Measurements from ENCODE around the gene CDH23. TPM values are rescaled to one million over a fixed set of nuclear protein-coding genes. Genes with fewer than 3 reads are reported as not detected.

Gene CDH23
- polyA plus RNA-seq, 1 donor from 2014 or later = 6.6 TPM

- Histone ChIP-seq H4K20me1 (ENCODE audit: insufficient read depth) (no peaks in the 10 kb centered on the region), H3K4me2 (ENCODE audit: low read length) (no peak overlapping the region), H2AFZ (ENCODE audit: low read depth, low read length) (no peak overlapping the region), H3K27ac (ENCODE audit: low read length) (no peak overlapping the region), H3F3A (ENCODE audit: insufficient read depth, low read length, poor library complexity, severe bottlenecking) (no peaks in the 10 kb centered on the region), H3K4me3 (ENCODE audit: low read length) (no peak overlapping the region), H3K27me3 (ENCODE audit: insufficient read depth, low read depth, low read length) (no peaks in the 10 kb centered on the region), H3K36me3 (ENCODE audit: insufficient read depth, low read length) (no peaks in the 10 kb centered on the region), H3K9me2 (ENCODE audit: insufficient read depth, low read length) (no peaks in the 10 kb centered on the region), H3K9me3 (ENCODE audit: low read length) (no peaks in the 10 kb centered on the region), H3K79me2 (replicated peaks; ENCODE audit: insufficient read depth, low read length) (no peaks in the 10 kb centered on the region), H3K9ac (ENCODE audit: low read length) (no peak overlapping the region)
- TF ChIP-seq CTCF (IDR thresholded peaks at IDR 0.05; ENCODE audit: poor library complexity, severe bottlenecking) (no peak), RAD21 (conservative IDR thresholded peaks at IDR 0.05) (no peak), REST (IDR thresholded peaks at IDR 0.05; ENCODE audit: borderline replicate concordance) (no peak)
Observed at GRCh38 chr10:71788954-71789353, 392.2 kb downstream of the CDH23 start.

GRCh38 chr10:71789871-71790270 lies 393.2 kb downstream of the CDH23 start:
- H3K27me3 ChIP-seq (ENCODE audit: insufficient read depth, low read depth, low read length) = no peaks in the 10 kb centered on the region

More at GRCh38 chr10:71789871-71790270, 393.2 kb downstream of the CDH23 start:
- Histone ChIP-seq H3F3A (ENCODE audit: insufficient read depth, low read length, poor library complexity, severe bottlenecking) (no peaks in the 10 kb centered on the region), H3K9ac (ENCODE audit: low read length) (no peak overlapping the region), H3K27ac (ENCODE audit: low read length) (no peak overlapping the region), H4K20me1 (ENCODE audit: insufficient read depth) (no peaks in the 10 kb centered on the region), H3K4me3 (ENCODE audit: low read length) (no peak overlapping the region), H3K4me2 (ENCODE audit: low read length) (no peak overlapping the region), H3K79me2 (replicated peaks; ENCODE audit: insufficient read depth, low read length) (no peaks in the 10 kb centered on the region), H3K36me3 (ENCODE audit: insufficient read depth, low read length) (no peaks in the 10 kb centered on the region), H3K9me2 (ENCODE audit: insufficient read depth, low read length) (no peaks in the 10 kb centered on the region), H2AFZ (ENCODE audit: low read depth, low read length) (no peak overlapping the region), H3K9me3 (ENCODE audit: low read length) (no peaks in the 10 kb centered on the region)
- TF ChIP-seq RAD21 (conservative IDR thresholded peaks at IDR 0.05) (no peak), REST (IDR thresholded peaks at IDR 0.05; ENCODE audit: borderline replicate concordance) (no peak), POLR2AphosphoS5 (IDR thresholded peaks at IDR 0.05) (no peak), EZH2 (IDR thresholded peaks at IDR 0.05; ENCODE audit: borderline replicate concordance, insufficient read depth, low read length, poor library complexity, severe bottlenecking) (no peak), TAF1 (IDR thresholded peaks at IDR 0.05; ENCODE audit: low read depth) (no peak), CTCF (IDR thresholded peaks at IDR 0.05; ENCODE audit: poor library complexity, severe bottlenecking) (no peak), MXI1 (conservative IDR thresholded peaks at IDR 0.05; ENCODE audit: poor library complexity, severe bottlenecking) (no peak), SMC3 (conservative IDR thresholded peaks at IDR 0.05; ENCODE audit: poor library complexity) (no peak), EP300 (conservative IDR thresholded peaks at IDR 0.05; ENCODE audit: poor library complexity, severe bottlenecking) (no peak)

Measured in neural cell (in vitro differentiated cells).